Sigmoid colon (tissue), 7 donors: ENCODE measurements around the gene NBDY. TPM values are rescaled to one million over a fixed set of nuclear protein-coding genes. Genes with fewer than 3 reads are reported as not detected.
"Not testable (repeated sequence)": the region's sequence is repeated elsewhere in the genome, so short reads cannot be mapped to it uniquely, and the experiment has no call there.

Experiments
- DNase-seq: peaks from one replicate; pipeline ENCODE4 v3.0.0-alpha.2; 2019
- H3K27ac ChIP-seq, 4 donors: fragments of 200-600 bp; sonication (generic); one replicate each; pipeline ENCODE4 v1.5.1; 2016 to 2019; ENCODE audit warnings: mild to moderate bottlenecking in 1 of 4
- H3K27me3 ChIP-seq, 3 donors: fragments of 200-600 bp; sonication (generic); one replicate each; pipeline ENCODE4 v1.5.1; 2019; ENCODE audit warnings: mild to moderate bottlenecking in 1 of 3
- H3K36me3 ChIP-seq, 4 donors: fragments of 200-600 bp; sonication (generic); one replicate each; pipeline ENCODE4 v1.5.1; 2016 to 2019
- H3K4me1 ChIP-seq, 4 donors: fragments of 200-600 bp; sonication (generic); one replicate each; pipeline ENCODE4 v1.5.1; 2017 to 2019
- H3K4me3 ChIP-seq, 4 donors: fragments of 200-600 bp; sonication (generic); one replicate each; pipeline ENCODE4 v1.5.1; 2017 to 2019; ENCODE audit warnings: mild to moderate bottlenecking in 2 of 4, moderate library complexity in 1 of 4
- H3K9me3 ChIP-seq, 4 donors: fragments of 200-600 bp in 3 of 4; sonication (generic) in 3 of 4; one replicate each; pipeline versions ENCODE4 v1.5.1 to v1.6.1; 2013 to 2019
- EP300 ChIP-seq, 4 donors: sonication (generic); formaldehyde crosslinking; IDR thresholded peaks; one replicate each; pipeline ENCODE4 v1.6.1; 2017; ENCODE audit warnings: antibody characterized with exemption in 4 of 4
- POLR2A ChIP-seq, 2 donors: fragments of 450-650 bp; IDR thresholded peaks; one replicate each; pipeline ENCODE4 v1.6.1; 2016; ENCODE audit warnings: antibody characterized with exemption in 2 of 2, mild to moderate bottlenecking in 2 of 2, moderate library complexity in 2 of 2
- POLR2AphosphoS5 ChIP-seq, 4 donors: sonication (generic); formaldehyde crosslinking; IDR thresholded peaks; one replicate each; pipeline ENCODE4 v1.6.1; 2017; ENCODE audit warnings: antibody characterized with exemption in 4 of 4
- WGBS, 2 donors: extraction: QIAGEN DNeasy Blood & Tissue Kit; methylation state at CpG; one replicate each; pipeline ENCODE4 v1.1.7; 2013; 5-methylcytosine and 5-hydroxymethylcytosine counted together
- intact Hi-C: fragments of 100-400 bp; cut with DNase I; formaldehyde crosslinking; loops from one replicate; pipeline ENCODE4 v1.15.1; 2023
- polyA plus RNA-seq, 3 donors: library from polyadenylated mRNA; stranded (reverse); fragments of 200-250 nt; gene quantifications; one replicate each; pipeline ENCODE4 v1.2.3, GENCODE V29; 2013
- total RNA-seq, 4 donors: library from RNA; depleted of rRNA; stranded (reverse); fragments of >200 nt; gene quantifications; one replicate each; pipeline ENCODE4 v1.1.0, GENCODE V29; 2016
- TF ChIP-seq, protein P1 (sequence below), 4 experiments: fragments of 450-650 bp in 3 of 4; fragments of 200-600 bp in 1 of 4; IDR thresholded peaks; one replicate each; pipeline ENCODE4 v1.5.1; 2016 to 2019; ENCODE audit warnings: antibody characterized with exemption in 4 of 4, mild to moderate bottlenecking in 3 of 4, moderate library complexity in 2 of 4
- donor health status: healthy with polysubstance abuse.
- donor health status: Bipolar disorder and iron deficiency.
- donor health status: healthy.

Gene NBDY
- total and polyA plus RNA-seq, 7 donors = 7.2 to 28.2 (median 16.5) TPM

DNA sequence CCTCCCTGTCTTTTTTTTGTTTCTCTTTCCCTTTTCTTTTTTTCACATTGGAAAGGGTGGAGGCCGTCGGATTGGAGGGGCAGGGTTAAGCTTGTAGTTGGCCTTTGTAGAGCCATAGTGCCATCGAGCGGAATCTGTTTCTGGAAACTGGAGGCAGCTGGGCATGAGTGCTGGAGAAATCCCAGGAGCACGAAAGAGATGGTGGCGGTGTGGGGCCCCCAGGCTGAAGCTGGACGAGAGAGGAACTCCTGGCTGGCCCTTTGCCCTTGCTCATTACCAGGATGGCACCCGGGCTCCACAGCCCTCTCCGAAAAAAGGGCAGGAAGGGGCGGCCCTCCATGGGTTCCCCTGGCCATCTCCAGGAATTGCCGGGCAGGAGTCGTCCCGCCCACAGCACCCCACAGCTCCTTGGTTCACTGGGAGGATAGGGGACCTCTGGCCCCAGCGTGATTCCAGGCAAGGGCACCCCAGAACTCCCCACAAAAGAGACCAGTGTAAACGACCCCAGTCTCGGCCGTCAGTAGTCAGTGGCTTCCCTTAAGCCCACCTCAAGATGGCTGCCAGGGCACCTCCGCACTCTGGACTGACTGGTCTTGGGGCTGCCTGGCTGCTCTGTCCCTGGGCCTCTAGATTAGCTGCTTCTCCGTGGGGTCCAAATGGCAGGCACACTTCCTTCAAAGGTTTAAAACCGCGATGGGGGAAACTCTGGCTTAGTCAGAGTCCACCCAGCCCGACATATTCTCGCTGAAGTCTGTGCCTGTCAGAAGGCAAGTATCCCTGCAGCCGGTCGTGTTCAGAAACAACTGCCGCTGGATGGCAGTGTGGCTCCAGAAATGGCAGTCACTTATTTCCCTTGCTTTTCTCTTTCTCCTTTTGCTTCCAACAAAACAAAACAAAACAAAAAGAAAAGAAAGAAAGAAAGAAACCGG is 74.1 kb downstream of the NBDY start:
- peak; percentile 88 for DNase-seq
- Histone ChIP-seq H3K9me3 (no peaks in the 10 kb centered on the region), H3K4me1 (peaks cover 0 to 13% (median 2%) of the 10 kb centered on the region in 4 donors), H3K27me3 (no peaks in the 10 kb centered on the region), H3K36me3 (no peaks in the 10 kb centered on the region), H3K27ac (peak overlapping the region in 2 of 4 donors; percentile 76 to 83), H3K4me3 (peak overlapping the region in 2 of 4 donors; percentile 46 to 61)
- intact Hi-C loops = no loop called here
- 67 to 82% methylated on average over 27 of the region's 27 CpGs for WGBS, 2 donors
- TF ChIP-seq POLR2AphosphoS5 (IDR thresholded peaks at IDR 0.05) (no peak), POLR2A (IDR thresholded peaks at IDR 0.05) (no peak), EP300 (IDR thresholded peaks at IDR 0.05) (no peak)
- TF ChIP-seq, protein P1, sequence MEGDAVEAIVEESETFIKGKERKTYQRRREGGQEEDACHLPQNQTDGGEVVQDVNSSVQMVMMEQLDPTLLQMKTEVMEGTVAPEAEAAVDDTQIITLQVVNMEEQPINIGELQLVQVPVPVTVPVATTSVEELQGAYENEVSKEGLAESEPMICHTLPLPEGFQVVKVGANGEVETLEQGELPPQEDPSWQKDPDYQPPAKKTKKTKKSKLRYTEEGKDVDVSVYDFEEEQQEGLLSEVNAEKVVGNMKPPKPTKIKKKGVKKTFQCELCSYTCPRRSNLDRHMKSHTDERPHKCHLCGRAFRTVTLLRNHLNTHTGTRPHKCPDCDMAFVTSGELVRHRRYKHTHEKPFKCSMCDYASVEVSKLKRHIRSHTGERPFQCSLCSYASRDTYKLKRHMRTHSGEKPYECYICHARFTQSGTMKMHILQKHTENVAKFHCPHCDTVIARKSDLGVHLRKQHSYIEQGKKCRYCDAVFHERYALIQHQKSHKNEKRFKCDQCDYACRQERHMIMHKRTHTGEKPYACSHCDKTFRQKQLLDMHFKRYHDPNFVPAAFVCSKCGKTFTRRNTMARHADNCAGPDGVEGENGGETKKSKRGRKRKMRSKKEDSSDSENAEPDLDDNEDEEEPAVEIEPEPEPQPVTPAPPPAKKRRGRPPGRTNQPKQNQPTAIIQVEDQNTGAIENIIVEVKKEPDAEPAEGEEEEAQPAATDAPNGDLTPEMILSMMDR (IDR thresholded peaks at IDR 0.05) = peak in 2 of 4 experiments; percentile 33 to 55

DNA sequence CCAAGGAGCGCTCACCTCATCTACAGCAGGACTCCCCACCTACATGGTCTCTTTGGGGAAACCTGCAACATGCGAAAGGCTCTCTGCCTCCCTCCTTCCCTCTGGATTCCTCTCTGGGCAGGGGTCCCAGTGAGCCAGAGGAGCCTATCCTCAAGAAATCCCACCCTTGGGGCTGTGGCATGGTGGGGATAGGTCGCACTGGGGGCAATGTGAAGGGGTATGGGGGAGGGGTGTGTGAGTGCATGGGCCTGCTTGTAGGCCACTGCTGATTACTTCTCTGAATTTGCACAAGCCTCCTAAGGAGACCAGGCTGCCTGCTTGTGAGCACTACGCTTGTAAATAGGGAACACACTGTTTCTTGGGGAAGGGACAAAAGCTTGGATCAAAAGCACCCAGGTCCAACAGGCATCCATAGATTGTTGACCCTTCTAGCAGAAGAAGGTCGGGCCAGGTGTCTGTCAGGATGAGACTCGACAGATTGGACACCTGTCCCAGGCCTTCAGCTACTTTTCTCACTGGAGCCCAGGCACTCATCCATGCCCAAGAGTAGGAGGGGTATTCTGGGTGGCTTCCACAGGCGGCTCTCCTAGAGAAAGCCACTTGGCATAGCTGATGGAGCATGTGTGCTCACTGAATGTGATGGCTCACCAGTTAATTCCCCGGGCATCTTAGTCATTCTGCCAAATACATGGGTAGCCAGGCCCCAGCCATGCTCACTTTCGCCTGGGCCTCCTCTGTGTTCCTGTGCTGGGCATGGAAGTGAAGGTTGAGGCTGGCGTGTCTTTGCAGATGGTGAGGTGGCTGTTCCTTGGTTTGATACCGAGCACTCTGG is 75.0 kb downstream of the NBDY start:
- H3K4me3 ChIP-seq = peak overlapping the region in 1 of 4 donors; percentile 61
- WGBS, 2 donors = 90 to 96% methylated on average over 11 of the region's 11 CpGs
- TF ChIP-seq POLR2A (IDR thresholded peaks at IDR 0.05) (no peak), POLR2AphosphoS5 (IDR thresholded peaks at IDR 0.05) (no peak)
- TF ChIP-seq, protein P1 (IDR thresholded peaks at IDR 0.05) = peak in 1 of 4 experiments; percentile 2
- intact Hi-C loops = loop anchor here (1.0 kb wide), 1 partner anchor 174 kb away; no protein-coding TSS in a partner anchor
- H3K27me3 ChIP-seq = no peaks in the 10 kb centered on the region
- no peaks in the 10 kb centered on the region for H3K9me3 ChIP-seq
- no peak for DNase-seq
- no peaks in the 10 kb centered on the region for H3K36me3 ChIP-seq
- peak overlapping the region in 2 of 4 donors; percentile 27 to 83 for H3K27ac ChIP-seq
- H3K4me1 ChIP-seq = peaks cover 0 to 11% (median 2%) of the 10 kb centered on the region in 4 donors

DNA sequence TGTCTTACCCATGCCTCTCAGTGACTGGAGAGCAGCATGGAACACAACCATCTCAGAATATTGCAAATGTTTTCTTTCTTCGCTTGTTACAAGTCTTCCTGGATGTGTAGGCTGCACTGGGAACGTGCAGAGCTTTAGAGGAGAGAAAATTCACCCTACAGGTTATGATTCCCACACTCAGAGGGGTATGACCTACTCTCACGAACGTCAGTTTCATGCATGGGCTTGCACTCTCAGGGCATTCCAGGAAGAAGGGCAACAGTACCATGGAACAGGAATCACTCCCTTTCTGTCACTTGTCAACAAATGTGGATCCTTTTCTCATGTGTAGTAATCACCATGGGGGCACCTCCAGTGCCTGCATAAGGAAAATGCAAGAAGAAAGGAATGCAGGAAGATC is 75.8 kb downstream of the NBDY start:
- Histone ChIP-seq H3K36me3 (no peaks in the 10 kb centered on the region), H3K4me3 (no peak overlapping the region), H3K9me3 (no peaks in the 10 kb centered on the region), H3K27ac (no peak overlapping the region), H3K27me3 (no peaks in the 10 kb centered on the region), H3K4me1 (peaks cover 0 to 8% (median 2%) of the 10 kb centered on the region in 4 donors)
- intact Hi-C loops = loop anchor here (1.0 kb wide), 1 partner anchor 173 kb away; no protein-coding TSS in a partner anchor
- WGBS, 2 donors = 90 to 94% methylated on average over 4 of the region's 4 CpGs
- TF ChIP-seq EP300 (IDR thresholded peaks at IDR 0.05) = no peak
- no peak for TF ChIP-seq POLR2A (IDR thresholded peaks at IDR 0.05)
- no peak for TF ChIP-seq POLR2AphosphoS5 (IDR thresholded peaks at IDR 0.05)
- TF ChIP-seq, protein P1 (IDR thresholded peaks at IDR 0.05) = no peak
- no peak for DNase-seq

DNA sequence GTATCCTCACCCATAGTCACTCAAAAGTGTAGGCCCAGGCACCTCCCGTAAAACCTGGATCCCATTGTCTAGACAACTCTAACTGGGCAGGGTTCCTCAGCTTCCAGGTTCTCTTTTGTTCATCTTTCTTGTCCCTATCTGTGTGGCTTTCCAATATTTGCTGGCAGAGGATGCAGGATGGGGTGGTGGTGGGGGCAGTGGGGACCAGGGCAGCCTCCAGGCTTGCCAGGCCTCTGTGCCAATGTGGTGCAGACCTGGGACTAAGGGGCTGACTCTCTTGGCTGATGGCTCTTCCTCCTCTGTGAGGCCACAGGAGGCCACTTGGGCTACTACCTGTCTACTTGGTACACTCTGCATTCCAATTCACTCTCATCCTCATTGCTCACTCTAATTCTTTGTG is 76.4 kb downstream of the NBDY start:
- intact Hi-C loops = no loop called here
- Histone ChIP-seq H3K4me1 (peaks cover 0 to 8% (median 2%) of the 10 kb centered on the region in 4 donors), H3K27me3 (no peaks in the 10 kb centered on the region), H3K27ac (no peak overlapping the region), H3K36me3 (no peaks in the 10 kb centered on the region), H3K9me3 (no peaks in the 10 kb centered on the region), H3K4me3 (no peak overlapping the region)
- 0 to 98% methylated on average over 1 of the region's 1 CpG for WGBS, 2 donors
- TF ChIP-seq, protein P1 (IDR thresholded peaks at IDR 0.05) = no peak
- no peak for TF ChIP-seq POLR2AphosphoS5 (IDR thresholded peaks at IDR 0.05)
- TF ChIP-seq POLR2A (IDR thresholded peaks at IDR 0.05) = no peak
- no peak for TF ChIP-seq EP300 (IDR thresholded peaks at IDR 0.05)
- DNase-seq = no peak

DNA sequence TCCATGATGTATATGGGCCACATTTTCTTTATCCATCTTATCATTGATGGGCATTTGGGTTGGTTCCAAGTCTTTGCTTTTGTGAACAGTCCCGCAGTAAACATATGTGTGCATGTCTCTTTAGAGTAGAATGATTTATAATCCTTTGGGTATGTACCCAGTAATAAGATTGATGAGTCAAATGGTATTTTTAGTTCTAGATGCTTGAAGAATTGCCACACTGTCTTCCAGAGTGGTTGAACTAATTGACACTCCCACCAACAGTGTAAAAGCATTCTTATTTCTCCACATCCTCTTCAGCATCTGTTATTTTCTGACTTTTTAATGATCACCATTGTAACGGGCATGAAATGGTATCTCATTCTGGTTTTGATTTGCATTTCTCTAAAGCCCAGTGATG is 77.1 kb downstream of the NBDY start:
- H3K36me3 ChIP-seq, DNase-seq, H3K4me1 ChIP-seq, intact Hi-C loops, H3K27ac ChIP-seq, H3K9me3 ChIP-seq, H3K27me3 ChIP-seq, H3K4me3 ChIP-seq: not testable (repeated sequence)
- 91 to 96% methylated on average over 2 of the region's 2 CpGs for WGBS, 2 donors
